GM21360 (cell line): Measurements from ENCODE around the gene MAN1C1.
A peak's percentile ranks its signal among the peaks of the same experiment; 100 is the strongest.

Experiments used
- ATAC-seq: cut with Tn5 transposase; IDR thresholded peaks from one replicate; pipeline ENCODE4 v1.9.1; 2021; ENCODE audit warnings: mild to moderate bottlenecking, moderate library complexity; ENCODE audit not compliant: unreplicated experiment

MAN1C1 gene

DNA sequence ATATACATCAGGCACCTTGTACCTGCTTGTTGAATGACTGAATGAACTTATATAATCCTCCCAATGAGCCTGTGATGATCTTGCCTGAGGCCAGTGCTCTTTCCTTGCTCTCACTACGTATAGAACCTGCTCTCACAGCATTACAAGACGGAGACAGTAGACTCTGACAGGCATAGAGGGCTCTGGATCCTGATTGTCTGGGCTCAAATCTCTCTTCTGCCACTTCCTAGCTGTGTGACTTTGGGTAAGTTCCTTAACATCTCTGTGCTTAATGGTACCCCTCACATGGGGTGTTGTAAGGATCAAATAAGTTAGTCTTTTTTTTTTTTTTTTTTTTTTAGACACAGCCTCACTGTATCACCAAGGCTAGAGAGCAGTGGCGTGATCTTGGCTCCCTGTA, 4.2 kb upstream of the MAN1C1 start:
- ATAC-seq = no peak

DNA sequence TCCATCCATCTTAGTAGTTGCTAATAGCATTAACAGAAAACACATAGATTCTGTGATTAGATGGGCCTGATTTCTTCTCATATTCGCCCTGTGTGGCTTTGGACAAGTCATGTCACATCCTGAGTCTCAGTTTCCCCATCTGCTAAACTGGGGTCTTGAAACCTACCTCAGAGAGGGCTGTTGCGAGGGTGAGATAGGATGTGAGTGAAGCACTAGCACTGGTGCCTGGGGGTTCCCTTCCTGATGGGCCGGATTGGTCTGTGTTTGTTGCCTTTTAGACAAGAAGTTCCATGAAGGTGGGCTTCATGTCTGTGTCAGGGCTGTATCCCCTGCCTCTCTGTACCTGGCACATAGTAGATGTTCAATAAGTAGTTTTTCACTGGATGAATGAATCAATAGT, 3.5 kb upstream of the MAN1C1 start:
- ATAC-seq = no peak

DNA sequence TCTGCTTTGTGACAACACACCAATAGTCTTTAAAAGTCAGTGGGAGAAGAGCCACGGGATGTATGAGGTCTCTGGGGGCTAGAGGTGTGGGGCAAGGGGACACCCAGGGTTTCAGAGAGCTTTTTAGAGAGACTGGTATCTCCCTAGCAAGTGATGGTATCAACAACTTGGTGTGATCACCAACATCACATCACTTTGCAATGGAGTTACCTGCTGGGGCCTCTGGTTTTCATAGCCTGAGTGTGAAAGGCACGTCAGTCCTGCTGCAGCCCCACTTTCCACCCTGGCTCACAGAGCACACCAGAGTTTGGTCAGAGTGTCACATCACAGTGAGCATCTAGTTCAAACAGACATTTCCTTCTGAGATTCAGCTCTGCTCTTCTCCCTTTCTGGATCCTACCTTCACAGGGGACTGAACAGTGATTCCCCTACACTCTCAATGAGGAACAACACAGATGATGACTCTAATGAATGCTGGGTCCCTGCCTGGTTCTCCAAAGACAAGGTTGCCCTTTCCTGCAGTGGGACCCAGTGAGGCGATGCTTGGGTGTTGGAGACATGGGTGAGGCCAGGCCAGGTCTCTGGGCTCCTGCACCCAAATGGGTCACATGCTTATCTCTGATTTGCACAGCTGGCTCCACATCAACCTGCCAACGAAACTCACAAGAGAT, 2.0 kb upstream of the MAN1C1 start:
- ATAC-seq = no peak

DNA sequence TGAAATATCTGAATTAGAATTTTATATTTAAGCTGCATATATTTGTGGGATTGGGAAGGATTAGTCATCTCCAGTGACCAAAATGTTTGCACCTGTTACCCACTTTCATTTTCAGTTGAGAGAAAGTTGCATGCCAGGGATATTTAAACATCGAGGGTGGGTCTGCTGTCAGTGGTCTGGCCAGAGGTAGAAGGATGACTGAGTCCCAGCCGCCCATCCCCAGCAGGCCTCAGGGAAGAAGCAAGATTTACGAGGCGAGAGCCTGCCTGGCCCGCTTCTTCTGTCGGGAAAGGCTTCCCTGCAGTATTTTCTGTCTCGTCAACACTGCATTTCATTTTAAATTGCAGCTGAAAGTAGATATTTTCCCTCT, 1.4 kb upstream of the MAN1C1 start:
- ATAC-seq = no peak

DNA sequence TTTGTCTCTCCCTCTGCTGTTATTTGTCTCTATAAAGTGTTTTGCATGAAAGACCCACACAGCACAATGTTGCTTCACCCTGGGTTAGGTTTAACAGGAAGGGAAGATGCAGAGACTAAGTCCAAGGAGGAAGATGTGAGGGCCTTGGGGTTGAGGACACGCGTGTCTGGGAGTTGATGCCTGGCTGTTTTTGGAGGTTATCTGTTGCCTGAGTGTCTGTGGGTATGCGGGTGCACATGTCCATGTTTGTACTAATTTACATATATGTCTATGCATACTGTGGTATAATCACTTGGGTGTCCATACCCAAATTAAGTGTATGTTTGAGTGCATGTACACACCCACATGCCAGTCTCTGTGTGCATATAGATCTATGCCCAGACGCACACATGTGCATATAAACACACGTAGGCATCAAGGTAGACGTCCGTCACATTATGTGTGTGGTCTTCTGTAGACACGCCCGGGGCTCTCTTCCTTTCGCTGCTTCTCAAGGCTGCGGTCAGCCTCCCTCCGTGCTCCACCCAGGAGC, 962 bp upstream of the MAN1C1 start:
- no peak for ATAC-seq

DNA sequence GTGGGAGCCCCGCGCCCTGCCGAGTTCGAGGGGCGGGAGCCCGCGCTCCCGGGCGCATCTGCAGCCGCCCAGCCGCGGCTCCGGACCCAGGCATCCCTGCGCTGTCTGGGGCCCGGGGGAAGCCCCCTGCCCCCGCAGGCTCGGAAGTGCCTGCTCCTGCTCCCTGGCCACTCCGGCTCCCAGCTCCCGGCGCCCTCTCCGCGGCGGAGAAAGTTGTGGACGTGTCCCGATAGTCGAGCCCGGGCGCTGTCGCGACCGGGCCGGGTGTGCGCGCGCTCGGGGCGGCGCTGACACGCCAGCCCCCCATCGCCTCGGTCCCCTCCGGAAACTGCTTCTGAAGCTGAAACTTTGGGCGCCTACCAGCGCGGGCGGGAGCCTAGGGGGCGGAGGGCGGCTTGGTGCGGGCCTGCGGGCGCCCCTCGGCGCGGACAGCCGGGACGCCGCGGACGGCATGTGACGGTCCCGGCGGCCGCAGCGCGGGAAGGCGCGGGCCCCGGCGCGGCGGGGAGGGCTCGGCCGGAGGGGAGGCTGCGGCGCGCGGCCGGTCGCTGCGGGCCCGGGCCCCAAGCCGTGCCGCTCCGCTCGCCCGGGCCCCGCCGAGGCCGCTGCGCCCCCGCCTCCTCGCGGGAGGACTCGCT, 515 bp downstream of the MAN1C1 start:
- ATAC-seq = peak; percentile 19

DNA sequence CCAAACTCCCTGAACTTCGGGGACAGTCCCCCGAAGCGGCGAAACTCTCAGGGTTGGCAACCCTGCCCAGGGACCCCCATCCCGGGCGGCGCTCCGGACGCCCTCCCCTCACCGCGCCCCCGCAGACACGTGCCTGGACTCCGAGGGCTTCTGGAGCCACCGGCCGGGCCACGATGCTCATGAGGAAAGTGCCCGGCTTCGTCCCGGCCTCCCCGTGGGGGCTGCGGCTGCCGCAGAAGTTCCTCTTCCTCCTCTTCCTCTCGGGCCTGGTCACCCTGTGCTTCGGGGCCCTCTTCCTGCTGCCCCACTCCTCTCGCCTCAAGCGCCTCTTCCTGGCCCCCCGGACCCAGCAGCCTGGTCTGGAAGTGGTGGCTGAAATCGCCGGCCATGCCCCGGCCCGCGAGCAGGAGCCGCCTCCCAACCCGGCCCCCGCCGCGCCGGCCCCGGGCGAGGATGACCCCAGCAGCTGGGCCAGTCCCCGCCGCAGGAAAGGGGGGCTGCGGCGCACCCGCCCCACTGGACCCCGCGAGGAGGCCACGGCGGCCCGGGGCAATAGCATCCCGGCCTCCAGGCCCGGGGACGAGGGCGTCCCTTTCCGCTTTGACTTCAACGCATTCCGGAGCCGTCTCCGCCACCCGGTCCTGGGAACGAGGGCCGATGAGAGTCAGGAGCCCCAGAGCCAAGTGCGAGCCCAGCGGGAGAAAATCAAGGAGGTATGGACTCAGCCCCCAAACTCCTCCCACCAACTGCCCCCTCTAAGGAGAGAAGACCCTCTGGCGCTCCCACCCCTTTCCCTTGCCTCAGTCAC, 1.2 kb downstream of the MAN1C1 start:
- no peak for ATAC-seq

DNA sequence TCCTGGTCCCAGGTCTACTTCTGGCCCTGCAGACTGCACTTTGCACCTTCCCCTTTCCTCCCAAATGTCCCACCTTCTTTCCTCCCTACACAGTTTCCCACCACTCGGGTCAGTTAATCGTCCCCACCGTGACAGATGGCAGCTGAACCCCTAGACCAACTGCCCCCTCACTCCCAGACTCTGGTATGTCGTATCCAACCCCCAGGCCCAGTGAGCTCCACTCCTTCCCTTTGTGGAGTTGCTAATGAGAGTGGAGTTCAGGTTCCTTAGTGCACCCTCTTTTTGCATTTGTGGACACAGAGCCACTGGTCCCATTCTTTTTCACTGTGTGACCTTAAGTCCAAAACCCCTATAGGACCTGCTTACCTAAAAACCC, 1.8 kb downstream of the MAN1C1 start:
- ATAC-seq = no peak

DNA sequence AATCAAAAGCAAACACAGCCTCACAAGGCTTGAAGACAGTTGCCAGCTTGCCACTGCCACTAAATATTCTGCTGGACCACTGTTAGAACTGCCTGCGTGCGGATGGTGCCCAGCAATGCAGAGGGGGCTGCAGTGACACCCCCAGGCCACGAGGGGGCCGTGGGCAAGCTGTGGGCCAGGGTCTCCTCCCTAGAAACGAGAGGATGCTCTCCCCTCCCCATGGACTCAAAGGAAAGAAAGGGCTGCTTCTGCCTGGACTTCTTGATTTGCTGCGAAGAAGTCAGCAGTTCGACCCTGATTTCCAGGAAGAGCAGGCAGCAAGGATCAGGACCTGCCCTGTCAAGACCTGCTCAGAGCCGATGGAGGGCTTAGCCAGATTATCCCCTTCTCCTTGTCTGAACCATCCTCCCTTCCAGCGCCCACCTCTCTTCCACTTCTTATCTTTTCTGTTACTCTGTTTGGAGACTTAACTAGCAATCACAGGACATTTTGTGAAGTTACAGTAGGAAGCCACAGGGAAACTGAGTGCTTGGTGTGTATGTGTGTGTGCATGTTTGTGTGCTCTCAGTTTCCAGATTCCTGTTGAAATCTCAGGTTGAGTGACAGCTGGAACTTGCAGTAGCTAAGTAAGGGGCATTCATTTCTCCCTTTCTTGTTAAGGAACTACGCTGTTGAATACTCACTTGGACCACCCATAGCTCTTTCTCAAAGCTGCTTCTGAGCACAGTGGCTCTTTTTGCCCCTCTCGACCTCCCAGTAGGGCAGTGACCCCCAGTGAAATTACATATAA, 2.7 kb downstream of the MAN1C1 start:
- no peak for ATAC-seq

DNA sequence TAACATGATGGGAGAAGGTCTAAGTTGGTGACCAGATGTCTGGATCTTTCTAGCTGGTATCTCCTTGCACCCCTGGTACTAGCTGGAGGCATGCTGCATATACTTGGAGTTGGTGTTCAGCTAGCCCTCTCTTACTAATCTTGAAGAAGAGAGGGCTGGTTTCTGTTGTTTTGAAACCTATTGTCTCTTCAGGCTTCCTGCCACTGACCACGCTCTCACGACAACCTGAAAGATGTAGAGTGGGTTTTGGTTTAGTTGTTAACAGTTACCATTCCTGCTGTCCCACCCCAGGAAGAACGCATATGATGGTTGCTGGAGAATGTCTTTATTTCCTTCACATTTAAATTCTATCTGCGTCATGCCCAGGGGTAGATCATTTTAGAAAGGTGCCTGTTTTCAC, 3.6 kb downstream of the MAN1C1 start:
- no peak for ATAC-seq

DNA sequence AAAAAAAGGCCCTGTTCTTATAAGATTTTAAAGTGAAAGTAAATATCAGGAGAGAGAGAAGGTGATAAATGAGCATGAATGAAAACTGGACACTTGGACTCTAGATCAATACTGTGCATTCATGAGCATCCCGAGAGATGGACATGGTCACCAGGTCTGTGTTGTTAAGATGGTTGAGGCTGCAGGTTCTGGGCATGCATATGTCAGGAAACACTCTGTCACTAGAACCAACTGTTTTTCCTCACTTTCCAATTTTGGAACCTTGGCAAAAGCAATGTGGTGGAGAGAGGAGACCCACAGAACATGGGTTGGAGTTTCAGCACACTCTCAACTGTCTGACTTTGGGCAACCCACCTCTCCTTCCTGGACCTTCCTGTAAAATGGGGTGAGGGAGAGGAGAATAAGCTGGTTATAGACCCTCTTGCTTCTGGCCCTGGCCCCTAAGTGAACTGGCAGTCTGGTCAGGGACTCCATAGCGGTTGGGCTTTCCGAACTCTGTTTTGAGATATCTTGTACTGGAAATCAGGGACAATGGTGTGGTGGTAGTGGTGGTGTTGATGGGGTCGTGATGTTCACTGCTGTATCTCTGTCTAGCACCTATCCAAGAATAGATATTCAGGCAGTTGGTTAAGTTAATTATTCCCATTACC, 4.2 kb downstream of the MAN1C1 start:
- no peak for ATAC-seq

DNA sequence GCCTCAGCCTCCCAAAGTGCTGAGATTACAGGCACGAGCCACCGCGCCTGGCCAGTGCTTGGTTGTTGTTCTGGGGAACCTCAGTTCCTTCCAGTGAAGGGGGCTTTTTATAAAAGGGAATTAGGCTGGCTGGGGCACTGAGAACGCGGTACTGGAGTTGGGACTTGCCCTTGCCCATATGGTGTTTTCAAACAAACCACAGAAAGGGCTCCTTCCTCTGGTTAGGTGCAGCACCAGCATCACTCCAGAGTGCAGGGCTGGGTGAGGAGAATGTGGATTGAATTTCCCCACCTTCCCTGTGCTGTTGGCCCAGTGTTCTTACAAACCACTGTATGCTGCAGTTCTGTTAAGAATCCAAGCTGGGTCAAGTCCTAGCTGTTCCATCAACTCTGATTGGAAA, 5.3 kb downstream of the MAN1C1 start:
- ATAC-seq = no peak

DNA sequence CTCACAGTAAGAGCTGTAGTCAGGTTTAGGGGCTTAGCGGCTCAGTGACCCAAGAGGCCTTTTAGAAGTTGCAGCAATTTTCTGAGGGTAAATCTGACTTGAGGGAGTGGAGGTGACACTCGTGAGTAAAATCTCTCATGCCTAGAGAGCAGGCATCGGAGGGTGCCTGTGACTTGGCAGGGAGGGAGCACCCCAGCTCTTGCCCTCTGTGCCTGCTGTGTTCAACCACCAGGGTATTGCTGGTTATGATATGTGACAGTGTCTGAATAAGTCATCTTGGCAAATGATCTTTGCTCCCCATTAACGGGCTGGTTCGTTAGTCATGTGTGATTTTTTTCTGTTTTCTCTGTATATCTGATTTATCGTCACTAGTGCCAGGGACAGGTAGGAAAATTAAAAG, 5.9 kb downstream of the MAN1C1 start:
- no peak for ATAC-seq

DNA sequence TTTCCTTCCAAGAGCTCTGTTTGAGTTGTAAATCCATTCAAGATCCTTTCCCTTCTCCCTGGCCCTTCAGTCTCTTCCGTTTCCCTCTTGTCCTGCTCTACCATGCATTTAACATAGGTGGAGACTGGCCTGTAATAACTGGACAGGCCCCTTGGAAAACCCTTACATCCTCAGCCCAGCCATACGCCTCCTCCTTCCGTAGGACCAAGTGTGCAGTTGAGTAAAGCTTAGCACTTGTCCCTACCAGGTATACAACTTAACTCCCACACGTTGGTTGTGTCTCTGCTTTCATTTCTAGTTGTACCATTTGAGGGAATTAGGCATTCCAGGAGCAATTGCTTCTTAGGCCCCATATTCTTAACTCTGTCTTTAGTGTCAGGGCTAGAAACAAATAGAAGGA, 6.4 kb downstream of the MAN1C1 start:
- ATAC-seq = no peak

DNA sequence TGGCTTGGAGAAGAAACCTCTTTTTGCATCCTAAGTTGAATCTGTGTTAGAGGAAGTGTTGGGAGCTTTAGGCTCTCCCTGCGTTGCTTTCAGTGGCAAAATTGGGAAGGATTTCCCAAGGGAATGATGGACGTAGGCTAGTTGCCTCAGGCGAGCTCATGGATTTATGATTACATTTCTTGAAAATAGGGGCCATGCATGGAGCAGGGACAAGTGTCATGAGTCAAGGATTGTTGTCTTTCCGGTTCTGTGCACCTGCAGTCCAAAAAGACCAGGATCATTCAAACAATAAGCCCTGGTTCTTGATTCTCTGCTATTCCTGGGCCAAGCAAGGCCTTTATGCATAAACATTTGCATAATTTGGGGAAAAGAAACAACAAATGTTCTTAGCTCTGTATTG, 7.1 kb downstream of the MAN1C1 start:
- ATAC-seq = no peak

DNA sequence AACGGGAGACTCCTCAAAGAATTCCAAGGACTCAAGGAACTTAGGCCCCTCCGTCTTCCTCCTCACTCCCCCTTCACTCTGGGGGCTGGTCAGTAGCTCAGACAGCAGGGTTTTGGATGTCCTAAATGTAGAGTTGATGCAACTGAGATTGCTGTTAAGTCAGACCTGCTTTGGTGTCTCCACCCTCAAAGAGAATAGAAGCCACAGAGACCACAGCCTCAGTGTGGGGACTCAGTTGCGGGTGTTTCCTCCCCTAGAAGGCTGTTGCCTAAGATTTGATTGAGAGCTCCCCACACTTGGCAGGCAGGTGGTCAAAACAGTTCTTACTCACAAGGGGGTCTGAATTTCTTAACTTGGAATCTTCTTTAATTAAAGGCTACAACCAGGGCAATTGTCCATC, 7.6 kb downstream of the MAN1C1 start:
- no peak for ATAC-seq

DNA sequence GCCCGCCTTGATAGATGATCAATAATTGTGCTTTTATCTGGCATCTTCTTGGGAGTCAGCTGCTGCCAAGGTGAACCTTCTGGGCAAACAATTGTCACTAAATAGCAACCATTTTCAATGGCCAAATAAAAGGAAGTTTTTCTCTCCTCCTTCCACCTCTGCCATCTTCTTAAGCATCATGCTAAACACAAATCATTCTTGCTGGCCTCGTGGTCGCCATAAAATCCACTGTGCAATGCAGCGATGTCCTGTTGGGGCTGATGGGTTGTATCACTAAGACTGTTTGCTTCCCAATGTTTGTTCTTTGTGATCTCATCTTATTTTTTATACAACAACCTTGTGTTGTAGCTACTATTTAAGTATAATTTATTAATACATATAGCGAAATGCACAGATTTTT, 8.0 kb downstream of the MAN1C1 start:
- no peak for ATAC-seq

DNA sequence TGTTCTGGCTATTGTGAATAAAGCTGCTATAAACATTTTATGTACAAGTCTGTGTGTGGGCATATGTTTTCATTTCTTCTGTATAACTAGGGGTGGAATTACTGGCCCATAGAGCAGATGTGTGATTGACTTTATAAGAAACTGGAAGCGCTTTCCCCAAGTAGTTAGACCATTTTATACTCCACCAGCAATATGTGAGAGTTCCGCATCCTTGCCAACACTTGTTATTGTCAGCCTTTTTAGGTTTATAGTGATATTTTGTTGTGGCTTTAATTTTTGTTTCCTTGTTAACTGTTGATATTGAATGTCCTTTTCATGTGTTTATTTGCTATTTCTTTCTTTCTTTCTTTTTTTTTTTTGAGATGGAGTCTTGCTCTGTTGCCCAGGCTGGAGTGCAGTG, 9.4 kb downstream of the MAN1C1 start:
- no peak for ATAC-seq

DNA sequence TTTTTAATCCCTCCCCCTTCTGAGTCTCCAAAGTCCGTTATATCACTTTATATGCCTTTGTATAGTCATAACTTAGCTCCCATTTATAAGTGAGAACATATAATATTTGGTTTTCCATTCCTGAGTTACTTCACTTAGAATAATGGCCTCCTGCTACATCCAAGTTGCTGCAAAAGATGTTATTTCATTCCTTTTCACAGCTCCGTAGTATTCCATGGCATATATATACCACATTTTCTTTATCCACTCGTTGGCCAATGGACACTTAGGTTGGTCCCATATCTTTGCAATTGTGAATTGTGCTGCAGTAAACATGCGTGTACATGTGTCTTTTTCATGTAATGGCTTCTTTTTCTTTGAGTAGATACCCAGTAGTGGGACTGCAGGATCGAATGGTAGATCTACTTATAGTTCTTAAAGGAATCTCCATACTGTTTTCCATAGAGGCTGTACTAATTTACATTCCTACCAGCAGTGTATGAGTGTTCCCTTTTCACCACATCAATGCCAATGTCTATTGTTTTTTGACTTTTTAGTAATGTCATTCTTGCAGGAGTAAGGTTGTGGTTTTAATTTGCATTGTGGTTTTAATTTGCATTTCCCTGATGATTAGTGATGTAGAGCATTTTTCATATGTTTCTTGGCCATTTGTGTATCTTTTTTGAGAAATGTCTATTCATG, 12.3 kb downstream of the MAN1C1 start:
- ATAC-seq = no peak

DNA sequence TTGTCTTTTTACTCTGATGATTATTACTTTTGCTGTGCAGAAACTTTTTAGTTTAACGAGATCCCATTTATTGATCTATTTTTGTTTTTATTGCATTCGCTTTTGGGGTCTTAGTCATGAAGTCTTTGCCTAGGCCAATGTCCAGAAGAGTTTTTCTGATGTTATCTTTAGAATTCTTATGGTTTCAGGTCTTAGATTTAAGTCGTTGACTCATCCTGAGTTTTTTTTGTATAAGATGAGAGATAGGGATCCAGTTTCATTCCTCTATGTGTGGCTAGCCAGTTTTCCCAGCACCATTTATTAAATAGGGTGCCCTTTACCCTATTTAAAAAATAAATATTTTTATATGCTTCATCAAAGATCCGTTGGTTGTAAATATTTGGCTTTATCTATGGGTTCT, 13.2 kb downstream of the MAN1C1 start:
- no peak for ATAC-seq
